Panc1 (cell line): ENCODE measurements around the gene TRMT11. TPM values are rescaled to one million over a fixed set of nuclear protein-coding genes. Genes with fewer than 3 reads are reported as not detected.
A peak's percentile ranks its signal among the peaks of the same experiment; 100 is the strongest.

ENCODE experiments used
- ATAC-seq: fragments of 200-7000 bp; cut with Tn5 transposase; 2 replicates; pipeline ENCODE4 v1.9.1; 2020; ENCODE audit warnings: mild to moderate bottlenecking, moderate library complexity
- BruUV-seq: library from RNA; stranded (reverse); fragments of 400-500 nt; replicated peaks from 2 replicates; lab custom pipeline; 2021; lab: Mats Ljungman, UMichigan
- CTCF ChIA-PET: fragments of 300-600 bp; sonication (Branson Sonifier 250); formaldehyde crosslinking; loops from one replicate; lab custom pipeline; 2022; ENCODE audit warnings: antibody characterized with exemption; lab: Charles Lee
- POLR2A ChIA-PET: fragments of 300-600 bp; sonication (Branson Sonifier 250); formaldehyde crosslinking; loops from one replicate; lab custom pipeline; 2022; ENCODE audit warnings: antibody characterized with exemption; lab: Charles Lee
- DNase-seq: peaks from one replicate; pipeline ENCODE4 v3.0.0-alpha.2; 2010; ENCODE audit warnings: low read depth, low spot score
- H3K27ac ChIP-seq: 2 replicates; pipeline ENCODE4 v1.5.1; 2011; ENCODE audit warnings: mild to moderate bottlenecking, low read length, inconsistent platforms
- H3K27me3 ChIP-seq: fragments of 200-500 bp; sonication (Bioruptor generic); 2 replicates; pipeline ENCODE4 v1.6.0; 2014; ENCODE audit warnings: low read length, inconsistent platforms; ENCODE audit not compliant: control insufficient read depth, insufficient read depth
- H3K36me3 ChIP-seq: fragments of 200-500 bp; sonication (Bioruptor generic); 2 replicates; pipeline ENCODE4 v1.5.1; 2014; ENCODE audit warnings: inconsistent platforms, mild to moderate bottlenecking, low read length, moderate library complexity; ENCODE audit not compliant: control insufficient read depth, insufficient read depth
- H3K4me1 ChIP-seq: 2 replicates; pipeline ENCODE4 v1.5.1; 2011; ENCODE audit warnings: inconsistent platforms, mild to moderate bottlenecking, low read length, moderate library complexity; ENCODE audit not compliant: control insufficient read depth, insufficient read depth
- H3K4me3 ChIP-seq, 2 experiments: 2 replicates each; pipeline ENCODE4 v1.5.1; 2011 to 2012; ENCODE audit warnings: low read depth in 2 of 2, low read length in 2 of 2, mild to moderate bottlenecking in 2 of 2, inconsistent platforms in 1 of 2, moderate library complexity in 1 of 2
- H3K9me3 ChIP-seq: fragments of 200-500 bp; sonication (Bioruptor generic); 2 replicates; pipeline ENCODE4 v1.5.1; 2014; ENCODE audit warnings: low read depth, mild to moderate bottlenecking, inconsistent platforms, low read length, moderate library complexity; ENCODE audit not compliant: control insufficient read depth, insufficient read depth
- CTCF ChIP-seq: fragments of 450-650 bp; IDR thresholded peaks from 2 replicates; pipeline ENCODE4 v1.5.1; 2017; ENCODE audit warnings: mild to moderate bottlenecking
- POLR2AphosphoS5 ChIP-seq: IDR thresholded peaks from 2 replicates; pipeline ENCODE4 v1.6.1; 2012; ENCODE audit warnings: mild to moderate bottlenecking, low read depth, low read length, moderate library complexity
- REST ChIP-seq, 2 experiments: IDR thresholded peaks; 2 replicates each; pipeline ENCODE4 v1.6.1; 2011 to 2012; ENCODE audit warnings: low read depth in 2 of 2, control low read depth in 1 of 2, low read length in 1 of 2, mild to moderate bottlenecking in 1 of 2, moderate library complexity in 1 of 2; ENCODE audit not compliant: insufficient read depth in 1 of 2
- SIN3A ChIP-seq: IDR thresholded peaks from 2 replicates; pipeline ENCODE4 v1.6.1; 2012; ENCODE audit warnings: low read depth, mild to moderate bottlenecking, low read length, moderate library complexity, borderline replicate concordance; ENCODE audit not compliant: insufficient read depth
- TCF7L2 ChIP-seq: IDR thresholded peaks from 2 replicates; pipeline ENCODE4 v1.6.1; 2011; ENCODE audit warnings: mild to moderate bottlenecking, low read depth, low read length, inconsistent platforms
- in situ Hi-C: cut with HindIII; loops from 2 replicates; pipeline ENCODE4 v1.10.0; 2016; ENCODE audit warnings: low sequenced_read_pairs, low pct_unique_long_range_greater_than_20kb
- intact Hi-C: fragments of 100-400 bp; cut with micrococcal nuclease; formaldehyde crosslinking; loops from one replicate; pipeline ENCODE4 v1.10.0; 2022; ENCODE audit not compliant: unreplicated experiment
- total RNA-seq: library from RNA; stranded (reverse); gene quantifications from one replicate; pipeline ENCODE4 v1.2.1, GENCODE V29; 2021; ENCODE audit not compliant: unreplicated experiment

The TRMT11 gene
- total RNA-seq, 1 experiment from 2014 or later: 34.3 TPM

- TF ChIP-seq POLR2AphosphoS5 (no peak), REST (IDR thresholded peaks at IDR 0.05; ENCODE audit: insufficient read depth in 1 of 2, low read depth in 2 of 2, low read length in 1 of 2) (no peak), SIN3A (no peak), TCF7L2 (no peak), CTCF (no peak)
- H3K27ac ChIP-seq: no peak overlapping the region
- intact Hi-C loops (no loop called here), in situ Hi-C loops (no loop called here)
- POLR2A ChIA-PET: no interaction called here
- no peak for ATAC-seq
- 0 out of 2 replicates have a peak, but pooled peaks cover 3% of the 10 kb centered on the region for H3K4me1 ChIP-seq
- no peaks in the 10 kb centered on the region for H3K27me3 ChIP-seq
- CTCF ChIA-PET: interaction anchor here (0.5 kb wide), 1 partner anchor 751 kb away, joined by 6 read pairs; the partner anchor contains the start of gene HDDC2
- no peak for DNase-seq
- H3K4me3 ChIP-seq: no peak overlapping the region
- no peaks in the 10 kb centered on the region for H3K36me3 ChIP-seq
- no peaks in the 10 kb centered on the region for H3K9me3 ChIP-seq
- BruUV-seq: no TSS peak
Observed at GRCh38 chr6:126052485-126052884, 66.1 kb downstream of the TRMT11 start.

GRCh38 chr6:126054258-126054702 is 67.9 kb downstream of the TRMT11 start:
- H3K4me1 ChIP-seq: 0 out of 2 replicates have a peak, but pooled peaks cover 3% of the 10 kb centered on the region
- ATAC-seq: peak; percentile 46
- ChIA-PET POLR2A (interaction anchor here (0.8 kb wide), 1 partner anchor 66 kb away, joined by 3 read pairs; no protein-coding TSS in a partner anchor), CTCF (no interaction called here)
- intact Hi-C loops (no loop called here), in situ Hi-C loops (no loop called here)
- H3K27me3 ChIP-seq: no peaks in the 10 kb centered on the region
- no peak for DNase-seq
- no peak for TF ChIP-seq TCF7L2
- no peak for TF ChIP-seq SIN3A
- no peak for TF ChIP-seq CTCF
- no peak for TF ChIP-seq REST (IDR thresholded peaks at IDR 0.05; ENCODE audit: insufficient read depth in 1 of 2, low read depth in 2 of 2, low read length in 1 of 2)
- no peak for TF ChIP-seq POLR2AphosphoS5
- H3K4me3 ChIP-seq: no peak overlapping the region
- H3K27ac ChIP-seq: peak overlapping the region; percentile 18; the same call in 1 of the 2 replicates
- BruUV-seq: no TSS peak
- no peaks in the 10 kb centered on the region for H3K9me3 ChIP-seq
- H3K36me3 ChIP-seq: no peaks in the 10 kb centered on the region
